Endothelial cell of umbilical vein (primary cell): ENCODE data around the gene C17orf67. TPM values are rescaled to one million over a fixed set of nuclear protein-coding genes. Genes with fewer than 3 reads are reported as not detected.

Experiments
- BruUV-seq: library from RNA; stranded (reverse); fragments of 400-500 nt; replicated peaks from 2 replicates; lab custom pipeline; 2021; lab: Mats Ljungman, UMichigan
- CTCF ChIA-PET: fragments of 300-600, 350-600 bp; sonication (Branson Sonifier 250); formaldehyde crosslinking; loops from one replicate; lab custom pipeline; 2021; ENCODE audit warnings: antibody characterized with exemption, inconsistent platforms; lab: Charles Lee
- POLR2A ChIA-PET: fragments of 300-600, 350-600 bp; sonication (Branson Sonifier 250); formaldehyde crosslinking; loops from one replicate; lab custom pipeline; 2021; ENCODE audit warnings: antibody characterized with exemption, inconsistent platforms; lab: Charles Lee
- DNase-seq: peaks from one replicate; pipeline ENCODE4 v3.0.0-alpha.2; 2011; ENCODE audit warnings: low read depth, low spot score
- FAIRE-seq: peaks from 2 replicates; lab custom pipeline; 2011; peaks lifted over from hg19 to GRCh38; lab: Jason Lieb, UNC
- H2AFZ ChIP-seq: 2 replicates; pipeline ENCODE4 v1.6.0; 2012; ENCODE audit warnings: low read depth, low read length, control low read depth, inconsistent platforms
- H3K27ac ChIP-seq: 2 replicates; pipeline ENCODE4 v1.5.1; 2011; ENCODE audit warnings: low read depth, mild to moderate bottlenecking, control low read depth, low read length, moderate library complexity; ENCODE audit not compliant: insufficient read depth
- H3K27me3 ChIP-seq, 2 experiments: 2 replicates each; pipeline versions ENCODE4 v1.6.0 to v1.6.1; 2011; ENCODE audit warnings: low read length in 2 of 2, mixed read lengths in 1 of 2; ENCODE audit not compliant: control insufficient read depth in 2 of 2, insufficient read depth in 2 of 2
- H3K36me3 ChIP-seq, 2 experiments: 2 replicates in 1 of 2; 3 replicates in 1 of 2; pipeline ENCODE4 v1.5.1; 2011; ENCODE audit warnings: low read length in 2 of 2, mild to moderate bottlenecking in 1 of 2, moderate library complexity in 1 of 2; ENCODE audit not compliant: control insufficient read depth in 2 of 2, insufficient read depth in 2 of 2; ENCODE audit errors: extremely low read depth in 1 of 2
- H3K4me1 ChIP-seq: 3 replicates; pipeline ENCODE4 v1.5.1; 2011; ENCODE audit warnings: mild to moderate bottlenecking, low read length; ENCODE audit not compliant: control insufficient read depth, insufficient read depth; ENCODE audit errors: extremely low read depth
- H3K4me2 ChIP-seq: 2 replicates; pipeline ENCODE4 v1.6.1; 2011; ENCODE audit warnings: low read length, control low read depth, mixed read lengths; ENCODE audit not compliant: insufficient read depth
- H3K4me3 ChIP-seq, 3 experiments: fragments of 200-600 bp in 1 of 3; sonication (generic), shearing (Covaris generic) in 1 of 3; replicated peaks in 1 of 3; 2 replicates each; pipeline ENCODE4 v1.5.1; 2011 to 2016; ENCODE audit warnings: control low read depth in 3 of 3, low read length in 3 of 3, mild to moderate bottlenecking in 2 of 3, inconsistent platforms in 1 of 3, low read depth in 1 of 3, moderate library complexity in 1 of 3; ENCODE audit not compliant: insufficient read depth in 1 of 3
- H3K79me2 ChIP-seq: 2 replicates; pipeline ENCODE4 v1.6.0; 2012; ENCODE audit warnings: low read length, inconsistent platforms; ENCODE audit not compliant: control insufficient read depth, insufficient read depth
- H3K9ac ChIP-seq: replicated peaks from 2 replicates; pipeline ENCODE3; 2011; ENCODE audit warnings: low read length, control low read depth; ENCODE audit not compliant: insufficient read depth; ENCODE audit errors: extremely low read depth
- H3K9me1 ChIP-seq: replicated peaks from 3 replicates; pipeline ENCODE4 v1.6.0; 2011; ENCODE audit warnings: mild to moderate bottlenecking, low read length; ENCODE audit not compliant: control insufficient read depth, insufficient read depth; ENCODE audit errors: extremely low read depth
- H3K9me3 ChIP-seq: replicated peaks from 2 replicates; pipeline ENCODE4 v1.5.1; 2012; ENCODE audit warnings: low read length, inconsistent platforms; ENCODE audit not compliant: control insufficient read depth, insufficient read depth
- H4K20me1 ChIP-seq: replicated peaks from 2 replicates; pipeline ENCODE3; 2011; ENCODE audit warnings: mild to moderate bottlenecking, low read length; ENCODE audit not compliant: control insufficient read depth, insufficient read depth; ENCODE audit errors: extremely low read depth
- CTCF ChIP-seq, 2 donors: IDR thresholded peaks; 1 replicate in 1 of 2; 2 replicates in 1 of 2; pipeline ENCODE4 v1.5.1; 2011; ENCODE audit warnings: low read length in 2 of 2, mild to moderate bottlenecking in 2 of 2, moderate library complexity in 2 of 2, control low read depth in 1 of 2, inconsistent platforms in 1 of 2, low read depth in 1 of 2; ENCODE audit not compliant: insufficient read depth in 1 of 2; ENCODE audit errors: extremely low read depth in 1 of 2
- EZH2 ChIP-seq: IDR thresholded peaks from 2 replicates; pipeline ENCODE4 v1.6.1; 2012; ENCODE audit warnings: borderline replicate concordance, low read depth, mild to moderate bottlenecking, moderate library complexity, low read length, inconsistent platforms; ENCODE audit not compliant: severe bottlenecking
- FOS ChIP-seq: IDR thresholded peaks from 2 replicates; pipeline ENCODE4 v1.6.1; 2011; ENCODE audit warnings: mild to moderate bottlenecking, low read length, moderate library complexity, borderline replicate concordance; ENCODE audit not compliant: insufficient read depth
- GATA2 ChIP-seq: IDR thresholded peaks from 2 replicates; pipeline ENCODE4 v1.7.0; 2011; ENCODE audit warnings: low read depth, mild to moderate bottlenecking, moderate library complexity, mixed read lengths, low read length; ENCODE audit not compliant: insufficient read length, insufficient read depth
- JUN ChIP-seq: IDR thresholded peaks from 2 replicates; pipeline ENCODE4 v1.6.1; 2011; ENCODE audit warnings: borderline replicate concordance, low read depth; ENCODE audit not compliant: insufficient read length, insufficient read depth
- MAX ChIP-seq: IDR thresholded peaks from 2 replicates; pipeline ENCODE4 v1.6.1; 2011; ENCODE audit not compliant: insufficient read depth, insufficient read length
- MYC ChIP-seq: IDR thresholded peaks from one replicate; pipeline ENCODE4 v1.6.1; 2011; ENCODE audit warnings: mild to moderate bottlenecking, low read depth, low read length
- POLR2A ChIP-seq: IDR thresholded peaks from 2 replicates; pipeline ENCODE4 v1.6.1; 2012; ENCODE audit warnings: low read depth, mild to moderate bottlenecking, control low read depth, low read length
- POLR2AphosphoS5 ChIP-seq: IDR thresholded peaks from 2 replicates; pipeline ENCODE4 v1.6.1; 2012; ENCODE audit warnings: low read depth, mild to moderate bottlenecking, control low read depth, low read length, moderate library complexity; ENCODE audit not compliant: insufficient read depth
- dilution Hi-C: fragments of 300-500 bp; cut with MboI; formaldehyde crosslinking; loops from one replicate; pipeline ENCODE4 v1.15.0; 2019; ENCODE audit warnings: low sequenced_read_pairs; ENCODE audit not compliant: extremely low pct_ligation_motif_present
- intact Hi-C: fragments of 100-400 bp; cut with micrococcal nuclease; formaldehyde crosslinking; loops from one replicate; pipeline ENCODE4 v1.10.0; 2022
- polyA plus RNA-seq, 4 experiments: library from polyadenylated mRNA; depleted of rRNA in 3 of 4; stranded (reverse) in 3 of 4; unstranded in 1 of 4; fragments of >200 nt; gene quantifications; 2 replicates each; pipeline versions ENCODE4 v1.2.1 to v1.2.3, GENCODE V29; 2011 to 2012; ENCODE audit warnings: missing spikeins in 1 of 4
- total RNA-seq: library from RNA; stranded (reverse); gene quantifications from 2 replicates; pipeline ENCODE4 v1.2.3, GENCODE V29; 2021

Gene C17orf67
- total and polyA plus RNA-seq, 2 donors (not counting 3 experiments of a cell fraction or from before 2014, with no cell fraction given) = 1.9 to 5.8 TPM

GRCh38 chr17:56863974-56864373 is 30.3 kb upstream of the C17orf67 start:
- Histone ChIP-seq H2AFZ (no peak overlapping the region), H4K20me1 (no peaks in the 10 kb centered on the region), H3K36me3 (peaks cover 7% of the 10 kb centered on the region in 2 experiments), H3K9ac (no peak overlapping the region), H3K27me3 (no peaks in the 10 kb centered on the region), H3K27ac (no peak overlapping the region), H3K9me3 (no peaks in the 10 kb centered on the region), H3K9me1 (no peaks in the 10 kb centered on the region), H3K4me3 (no peak overlapping the region), H3K4me2 (no peak overlapping the region), H3K4me1 (peaks cover 18% of the 10 kb centered on the region), H3K79me2 (no peaks in the 10 kb centered on the region)
- no TSS peak for BruUV-seq
- dilution Hi-C loops (no loop called here), intact Hi-C loops (no loop called here)
- TF ChIP-seq GATA2 (no peak), POLR2AphosphoS5 (no peak), FOS (no peak), JUN (no peak), CTCF (IDR thresholded peaks at IDR 0.05; ENCODE audit: extremely low read depth in 1 of 2, insufficient read depth in 1 of 2, low read depth in 1 of 2, low read length in 2 of 2) (no peak), EZH2 (no peak), MYC (no peak), MAX (no peak), POLR2A (no peak)
- no peak for DNase-seq
- no peak for FAIRE-seq
- POLR2A ChIA-PET = no interaction called here
- CTCF ChIA-PET = interaction anchor here (0.6 to 2.1 kb wide), 4 partner anchors 13 to 1688 kb away, joined by 3 to 9 read pairs (median 5); no protein-coding TSS in a partner anchor
